NK-92 treated with Interleukin-12 subunit alpha and Interleukin-12 subunit beta, amount 100 ng/mL, for 24 hours (cell line): Measurements from ENCODE around the gene CC2D2A.
"Not testable (repeated sequence)": the region's sequence is repeated elsewhere in the genome, so short reads cannot be mapped to it uniquely, and the experiment has no call there.

Experiments
- DNase-seq: peaks from one replicate; lab custom pipeline; 2025; lab: John Stamatoyannopoulos, UW

Gene CC2D2A

DNA sequence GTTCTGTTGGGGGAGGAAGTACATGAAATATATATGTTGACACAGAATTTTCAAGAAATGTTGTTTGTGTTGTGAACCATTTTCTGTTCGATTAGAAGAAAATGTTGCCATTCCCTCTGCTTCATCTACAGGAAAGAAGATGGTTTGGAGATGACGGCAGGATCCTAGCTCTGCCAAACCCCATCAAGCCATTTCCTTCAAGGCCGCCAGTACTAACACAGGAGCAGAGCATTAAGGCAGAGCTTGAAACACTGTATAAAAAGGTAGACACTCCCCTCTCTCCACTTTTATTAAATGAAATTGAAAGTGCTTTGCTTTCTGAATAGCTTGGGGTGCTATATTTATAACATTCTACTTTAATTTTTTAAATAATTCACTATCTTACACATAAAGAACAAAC, 46.8 kb downstream of the CC2D2A start:
- no peak for DNase-seq

DNA sequence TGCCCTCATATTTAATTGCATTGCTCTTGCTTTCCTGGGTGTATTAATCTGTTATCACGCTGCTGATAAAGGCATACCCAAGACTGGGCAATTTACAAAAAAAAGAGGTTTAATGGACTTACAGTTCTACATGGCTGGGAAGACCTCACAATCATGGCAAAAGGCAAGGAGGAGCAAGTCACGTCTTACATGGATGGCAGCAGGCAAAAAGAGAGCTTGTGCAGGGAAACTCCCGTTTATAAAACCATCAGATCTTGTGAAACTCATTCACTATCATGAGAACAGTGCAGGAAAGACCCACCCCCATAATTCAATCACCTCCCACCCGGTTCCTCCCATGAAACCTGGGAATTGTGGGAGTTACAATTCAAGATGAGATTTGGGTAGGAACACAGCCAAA, 48.0 kb downstream of the CC2D2A start:
- DNase-seq = not testable (repeated sequence)

DNA sequence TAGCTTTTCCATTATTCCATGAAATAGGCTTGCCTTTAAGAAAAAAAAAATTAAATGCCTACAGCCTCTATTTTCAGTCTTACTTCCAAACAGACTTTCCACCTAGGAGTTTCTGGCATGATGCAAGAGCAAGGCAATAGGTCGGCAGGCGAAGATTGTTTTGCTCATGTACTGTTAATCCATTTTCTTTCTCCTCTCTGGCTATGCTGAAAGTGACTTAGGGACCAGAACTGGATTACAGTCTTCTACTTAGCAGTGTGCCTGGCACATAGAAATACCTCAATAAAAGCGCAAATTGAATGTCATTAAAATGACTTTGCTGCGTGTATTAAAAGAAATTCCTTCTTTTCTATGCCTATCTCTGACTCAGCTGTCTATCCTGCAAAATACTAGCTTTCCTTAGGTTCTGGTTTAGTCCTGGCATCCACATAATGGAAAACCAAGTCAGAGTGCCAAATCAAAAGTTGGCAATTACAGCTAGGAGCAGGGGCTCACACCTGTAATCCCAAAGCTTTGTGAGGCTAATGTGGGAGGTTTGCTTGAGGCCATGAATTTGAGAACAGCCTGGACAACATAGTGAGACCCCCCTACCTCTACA, 51.9 kb downstream of the CC2D2A start:
- DNase-seq = no peak

DNA sequence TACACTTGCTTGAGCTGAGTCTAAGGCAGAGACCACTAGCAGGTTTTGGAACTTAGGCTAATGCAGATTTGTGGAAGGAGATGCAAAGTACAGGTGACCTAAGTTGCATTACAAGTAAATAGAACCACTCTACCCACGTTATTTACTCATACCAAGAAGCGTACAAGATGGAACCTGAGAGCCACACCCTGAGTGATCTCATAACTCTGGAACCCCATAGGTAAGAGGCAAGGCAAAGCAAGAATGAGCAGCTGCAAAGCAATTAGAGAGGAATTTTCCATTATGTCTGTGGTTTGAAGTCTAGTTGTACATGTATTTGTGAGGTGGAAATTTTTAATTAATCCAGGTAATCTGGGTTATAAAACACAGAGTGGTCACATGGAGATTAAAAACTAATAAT, 55.4 kb downstream of the CC2D2A start:
- no peak for DNase-seq

DNA sequence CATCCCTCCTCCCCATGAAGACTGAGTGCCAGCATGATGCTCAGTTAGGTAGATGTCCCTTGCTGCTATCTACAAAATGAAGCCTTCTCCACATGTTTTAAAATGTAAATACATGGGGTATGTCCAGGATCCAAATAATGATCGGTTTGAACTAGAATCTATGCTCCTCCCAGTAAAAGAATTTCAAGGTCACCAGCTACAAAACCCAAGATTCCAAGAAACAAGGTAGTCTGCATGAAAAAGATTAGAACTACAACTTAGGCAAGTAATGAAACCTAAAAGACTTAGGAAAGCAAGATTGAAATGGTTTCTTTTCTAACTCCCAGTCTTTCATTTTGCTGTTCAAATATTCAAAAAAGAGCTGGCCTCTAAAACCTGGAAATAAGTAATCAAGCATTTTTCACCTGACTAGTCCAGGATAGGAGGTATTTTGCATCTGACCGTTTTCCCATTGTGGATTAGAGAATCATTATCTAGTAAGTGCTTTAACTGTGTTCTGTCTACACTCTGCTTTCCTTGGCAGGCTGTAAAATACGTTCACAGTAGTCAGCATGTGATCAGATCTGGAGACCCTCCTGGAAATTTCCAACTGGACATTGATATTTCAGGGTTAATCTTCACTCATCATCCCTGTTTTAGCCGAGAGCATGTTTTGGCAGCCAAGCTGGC, 57.4 kb downstream of the CC2D2A start:
- no peak for DNase-seq

DNA sequence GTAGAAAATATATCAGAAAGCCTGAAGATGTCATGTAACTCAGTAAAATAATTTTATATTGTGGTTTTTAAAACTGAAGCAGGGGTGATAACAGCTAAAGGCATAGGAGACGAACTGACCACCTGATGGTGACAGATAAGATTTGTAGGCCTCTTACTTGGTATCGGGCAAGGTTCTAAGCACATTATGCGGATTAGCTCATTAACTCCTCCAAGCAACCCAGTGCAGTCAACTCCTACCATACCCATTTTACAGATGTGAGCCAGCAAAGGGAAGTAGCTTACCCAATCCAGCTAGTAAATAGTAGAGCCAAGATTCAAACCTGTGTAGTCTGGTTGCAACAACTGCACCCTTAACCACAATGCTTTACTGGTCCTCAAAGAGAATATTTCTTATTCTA, 62.1 kb downstream of the CC2D2A start:
- no peak for DNase-seq

DNA sequence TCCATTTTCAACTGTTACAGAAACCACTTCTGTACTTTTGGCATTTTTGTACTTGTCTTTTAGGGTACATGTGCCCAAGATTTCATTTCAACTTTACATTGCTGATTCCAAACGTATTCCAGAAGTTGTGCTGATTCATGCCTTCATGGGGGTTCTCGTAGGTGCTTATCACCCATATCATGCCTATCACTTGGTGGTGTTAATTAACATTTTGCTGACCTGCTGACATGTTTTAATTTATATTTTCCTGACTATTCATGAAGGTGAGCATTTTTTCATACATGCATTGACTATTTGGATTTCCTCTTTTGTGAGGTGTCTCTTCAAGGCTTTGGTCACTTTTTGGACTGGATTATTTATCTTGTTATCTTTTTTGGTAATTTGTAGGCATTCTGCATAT, 64.1 kb downstream of the CC2D2A start:
- DNase-seq = no peak

DNA sequence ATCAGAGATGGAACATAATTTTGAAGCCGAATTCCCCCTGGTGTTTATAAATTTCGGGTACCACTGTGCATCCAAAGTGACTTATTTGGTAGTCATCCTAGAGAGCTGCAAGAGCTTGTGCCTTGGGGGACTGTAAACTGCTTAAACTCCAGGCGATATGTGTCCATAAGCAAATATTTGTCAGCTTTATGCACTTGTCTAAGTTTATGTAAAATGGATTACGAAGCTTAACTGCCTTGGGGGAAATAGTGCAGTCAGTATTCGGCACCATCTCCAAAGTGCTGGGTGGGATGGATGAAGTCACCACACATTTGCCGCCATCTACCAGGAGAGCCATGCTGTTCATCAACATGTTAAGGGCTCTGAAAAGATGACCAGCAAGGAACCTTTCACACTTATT, 65.9 kb downstream of the CC2D2A start:
- no peak for DNase-seq

DNA sequence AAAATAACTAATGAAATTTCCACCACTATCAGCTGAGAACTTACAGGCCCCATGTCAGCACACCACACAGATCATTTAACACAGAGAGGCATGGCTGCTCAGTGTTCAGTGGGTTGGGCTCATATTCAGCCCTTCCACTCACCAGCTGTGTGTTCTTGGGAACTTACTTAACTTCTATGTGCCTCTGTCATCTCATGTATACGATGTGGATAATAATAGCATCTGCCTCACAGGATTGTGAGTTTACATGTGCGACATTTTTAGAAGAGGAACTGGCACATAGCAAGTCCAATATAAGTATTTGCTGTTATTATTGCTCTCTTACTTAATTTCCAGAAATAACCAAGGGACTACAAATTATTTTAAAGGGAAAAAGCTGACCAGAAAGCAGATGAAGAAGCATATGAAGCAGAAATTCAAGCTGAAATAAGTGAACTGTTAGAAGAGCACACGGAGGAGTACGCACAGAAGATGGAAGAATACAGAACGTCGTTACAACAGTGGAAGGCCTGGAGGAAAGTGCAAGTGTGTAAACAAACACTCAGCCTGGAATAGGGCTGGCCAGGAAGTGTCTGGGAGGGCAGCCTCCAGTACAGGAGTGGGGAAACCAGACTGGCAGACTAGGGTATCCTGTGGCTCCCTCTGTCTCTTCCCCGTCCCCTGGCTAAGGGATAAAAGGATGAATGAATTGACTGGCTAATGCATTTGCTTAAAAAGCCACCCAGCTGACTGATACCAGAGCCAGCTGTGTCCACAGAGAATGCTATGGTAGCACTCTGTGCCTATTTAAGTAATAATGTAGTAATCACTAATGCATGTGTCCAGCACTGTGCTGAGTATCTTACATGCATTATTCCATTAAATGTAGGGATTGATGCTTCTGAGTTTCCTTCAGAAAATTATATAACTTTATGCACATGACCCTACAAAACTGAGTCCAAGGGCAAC, 67.1 kb downstream of the CC2D2A start:
- DNase-seq = no peak

DNA sequence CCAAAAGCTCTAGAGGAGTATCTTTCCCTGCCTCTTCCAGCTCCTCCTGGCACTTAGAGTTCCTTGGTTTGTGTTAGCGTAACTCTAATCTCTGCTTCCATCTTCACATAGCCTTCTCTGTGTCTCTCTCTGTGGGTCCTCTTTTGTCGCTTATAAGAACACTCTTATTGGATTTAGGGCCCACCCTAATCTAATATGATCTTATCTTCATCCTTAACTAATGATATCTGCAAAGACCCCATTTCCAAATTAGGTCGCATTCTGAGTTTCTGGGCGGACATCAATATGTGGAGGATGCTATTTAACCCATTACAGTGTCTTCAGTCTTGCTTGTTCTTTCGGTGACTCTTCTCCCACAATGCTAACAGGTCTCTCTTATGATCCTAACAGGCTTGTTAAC, 72.3 kb downstream of the CC2D2A start:
- DNase-seq = no peak

DNA sequence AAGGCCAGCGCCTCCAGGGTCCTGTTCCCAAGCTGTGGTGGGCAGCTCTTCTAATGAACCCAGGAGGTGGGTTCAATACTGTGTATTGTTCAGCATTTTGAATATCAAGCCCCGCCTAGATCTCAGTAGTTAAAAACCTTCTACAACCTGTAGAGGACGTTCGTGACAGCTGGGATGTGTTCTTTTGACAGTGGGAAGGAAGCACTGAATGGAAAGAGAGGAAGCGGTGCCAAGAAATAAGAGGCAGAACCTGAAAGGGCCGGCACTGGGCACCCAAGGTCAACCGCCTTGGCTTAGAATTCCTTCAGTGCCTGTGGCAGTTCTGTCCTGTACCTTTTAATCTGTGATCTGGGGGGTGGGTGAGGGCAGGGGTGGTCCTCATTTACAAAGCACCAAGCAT, 73.1 kb downstream of the CC2D2A start:
- no peak for DNase-seq

DNA sequence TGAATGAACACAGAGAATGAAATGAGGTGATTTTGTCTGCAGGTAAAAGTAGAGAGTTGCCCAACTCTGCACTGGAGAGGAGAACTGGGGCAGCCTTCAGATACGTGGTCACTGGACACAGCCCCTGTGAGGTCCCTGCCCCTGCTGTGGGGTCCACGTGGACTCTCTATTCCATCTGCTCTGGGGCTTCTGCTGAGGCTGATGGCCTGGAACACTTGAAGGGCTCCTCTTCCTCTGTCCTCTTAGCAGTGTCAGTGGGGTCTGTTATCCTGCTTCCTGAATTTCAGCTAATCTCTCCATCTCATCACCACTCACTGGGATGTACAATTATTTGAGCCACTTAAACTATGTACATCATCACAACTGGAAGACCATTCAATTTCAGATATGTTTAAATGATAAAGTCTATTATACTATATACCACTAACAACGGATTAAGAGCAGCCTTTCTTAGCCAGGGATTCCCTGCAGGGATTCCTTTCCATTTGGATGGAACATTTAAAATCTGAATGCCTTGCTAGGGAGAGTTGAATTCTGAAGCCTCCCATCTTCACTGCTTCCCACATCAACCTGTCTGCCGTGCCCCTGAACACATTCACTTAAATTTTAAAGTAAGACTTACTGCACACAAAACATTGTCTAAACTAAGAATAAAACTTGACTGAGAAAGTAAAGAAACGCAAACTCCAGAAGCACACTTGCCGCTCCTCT, 74.0 kb downstream of the CC2D2A start:
- DNase-seq = no peak

DNA sequence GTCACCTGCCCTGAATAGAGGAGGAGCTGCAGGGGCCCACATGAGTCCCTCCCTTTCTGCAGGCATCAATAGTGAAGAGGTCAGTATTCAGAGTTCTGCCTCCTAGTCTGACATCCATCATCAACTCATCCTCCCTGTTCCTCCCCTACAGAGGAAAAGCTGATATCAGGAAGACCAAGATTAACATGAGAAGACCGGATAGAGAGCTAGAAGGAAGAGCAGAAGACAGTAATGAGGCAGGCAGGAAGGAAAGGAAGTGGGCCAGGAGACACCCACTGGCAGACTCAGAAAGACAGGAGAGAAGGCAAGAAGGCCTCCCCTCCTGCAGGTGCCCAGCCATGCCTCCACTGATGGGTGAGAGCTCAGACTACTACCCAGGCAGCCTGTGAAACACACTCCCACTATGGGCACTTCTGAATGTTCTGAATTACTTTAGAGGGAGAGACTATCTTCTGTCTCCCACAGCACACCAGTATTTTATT, 74.6 kb downstream of the CC2D2A start:
- DNase-seq = no peak

DNA sequence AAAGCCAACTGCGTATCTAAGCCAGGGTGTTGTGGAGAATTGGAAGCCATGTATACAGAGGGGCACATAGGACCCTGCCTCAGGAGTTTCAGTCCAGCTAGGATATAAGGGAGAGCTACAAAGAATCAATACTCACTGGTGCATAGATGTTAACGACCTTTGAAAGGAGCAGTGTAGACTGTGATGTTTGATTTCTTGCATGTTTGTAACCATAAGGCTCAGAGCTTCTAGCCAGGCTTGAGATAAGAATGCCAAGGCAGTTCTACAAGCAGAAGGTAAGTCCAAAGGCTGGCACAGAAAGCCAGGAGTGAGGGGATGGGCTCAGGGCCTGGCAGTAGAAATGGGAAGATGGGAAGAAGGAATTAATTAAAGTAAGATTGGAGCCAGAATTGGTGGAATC, 75.7 kb downstream of the CC2D2A start:
- no peak for DNase-seq

DNA sequence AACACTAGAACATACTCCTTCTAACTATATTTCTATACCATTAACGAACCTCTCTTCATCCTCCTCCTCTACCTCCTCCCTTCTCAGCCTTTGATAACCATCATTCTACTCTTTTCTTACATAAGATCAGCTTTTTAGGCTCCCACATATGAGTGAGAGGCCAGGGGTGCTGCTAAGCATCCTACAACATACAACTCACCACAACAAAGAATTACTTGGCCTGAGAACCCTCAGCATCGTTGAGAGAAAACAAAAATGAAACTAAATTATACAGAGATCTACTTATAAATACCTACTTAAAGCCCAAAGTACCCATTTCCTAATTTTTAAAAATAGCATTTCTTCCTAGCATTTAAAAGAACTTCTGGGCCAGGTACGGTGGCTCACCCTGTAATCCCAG, 77.7 kb downstream of the CC2D2A start:
- no peak for DNase-seq

DNA sequence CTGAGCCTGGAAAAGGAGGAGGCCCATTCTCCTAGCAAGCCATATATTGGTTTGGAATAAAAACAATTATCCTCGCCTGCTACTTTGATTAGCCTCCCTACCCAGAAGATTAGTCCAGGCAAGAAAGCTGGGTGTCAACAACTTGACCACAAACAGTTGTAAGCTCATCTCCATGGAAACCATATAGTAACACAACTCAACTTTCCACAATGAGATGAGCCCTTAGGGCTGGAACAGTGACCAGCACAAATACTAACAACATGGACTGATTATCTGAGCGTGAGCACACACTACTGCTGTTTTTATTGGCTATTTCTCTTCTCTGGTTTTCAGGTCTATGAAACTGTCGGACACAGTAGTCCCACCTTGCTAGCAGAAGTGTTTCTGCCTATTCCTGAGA, 80.8 kb downstream of the CC2D2A start:
- no peak for DNase-seq

DNA sequence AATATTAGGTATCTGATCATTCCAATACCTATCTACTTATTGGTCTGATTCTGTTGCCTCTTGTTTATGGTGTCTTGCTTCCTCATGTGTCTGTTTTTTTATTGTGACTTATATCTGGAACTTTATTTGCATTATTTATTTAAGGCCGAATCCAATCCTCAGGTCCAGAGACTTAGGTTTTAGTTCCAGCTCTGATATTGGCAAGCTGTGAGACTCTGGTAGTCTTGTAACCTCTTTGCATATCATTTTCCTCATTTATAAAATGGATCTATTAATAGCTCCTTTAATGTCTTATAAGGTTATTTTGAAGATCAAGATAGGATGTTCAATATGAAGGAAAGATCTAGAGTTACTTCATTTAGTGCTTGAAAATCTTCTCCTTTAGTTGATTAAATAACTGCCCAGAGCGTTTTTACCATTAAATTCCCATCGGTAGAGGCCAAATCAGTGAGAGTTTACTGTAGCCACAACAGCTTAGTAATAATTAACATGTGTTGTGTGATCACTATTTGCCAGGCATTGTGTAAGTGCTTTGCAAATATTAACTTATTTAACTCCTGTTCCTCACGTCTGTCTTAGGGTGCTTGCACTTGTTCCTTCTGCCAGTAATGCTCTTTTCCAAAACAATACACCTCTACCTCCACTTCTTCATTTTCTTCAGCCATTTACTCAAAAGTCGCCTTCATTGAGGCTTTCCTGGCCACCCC, 82.2 kb downstream of the CC2D2A start:
- DNase-seq = no peak

DNA sequence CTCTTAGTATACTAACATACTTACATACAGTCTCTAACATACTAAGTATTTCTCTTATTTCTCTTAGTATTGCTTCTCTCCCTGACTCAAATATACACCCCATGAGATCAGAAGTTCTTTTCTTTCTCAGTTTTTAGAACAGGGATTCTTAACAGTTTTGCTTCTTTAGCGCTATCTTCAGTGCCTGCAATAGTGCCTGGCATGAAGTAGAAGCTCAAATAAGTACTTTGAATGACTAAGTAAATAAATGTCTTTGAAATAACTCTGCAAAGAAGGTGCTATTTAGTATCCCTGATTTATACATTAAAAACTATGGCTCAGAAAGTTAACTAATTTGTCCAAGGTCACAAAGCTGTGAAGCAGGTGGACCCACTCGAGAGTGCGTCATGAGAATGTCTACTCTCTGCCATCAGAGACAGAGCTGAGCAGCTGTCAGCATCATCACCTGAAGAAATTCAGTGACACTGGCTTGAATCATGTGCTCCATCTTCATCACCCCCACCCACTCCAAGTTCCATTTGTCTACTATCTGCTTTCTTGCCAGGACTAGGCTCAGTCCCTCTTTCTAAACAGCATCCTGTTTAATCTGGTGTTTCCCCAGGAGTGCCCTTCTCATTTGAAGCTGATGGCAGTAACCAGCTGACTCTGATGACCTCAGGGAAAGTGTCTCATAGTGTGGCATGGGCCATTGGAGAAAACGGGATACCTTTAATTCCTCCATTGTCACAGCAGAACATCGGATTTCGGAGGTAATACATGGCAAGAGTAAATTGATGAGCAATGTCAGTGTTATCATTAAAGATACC, 83.1 kb downstream of the CC2D2A start:
- DNase-seq = no peak

DNA sequence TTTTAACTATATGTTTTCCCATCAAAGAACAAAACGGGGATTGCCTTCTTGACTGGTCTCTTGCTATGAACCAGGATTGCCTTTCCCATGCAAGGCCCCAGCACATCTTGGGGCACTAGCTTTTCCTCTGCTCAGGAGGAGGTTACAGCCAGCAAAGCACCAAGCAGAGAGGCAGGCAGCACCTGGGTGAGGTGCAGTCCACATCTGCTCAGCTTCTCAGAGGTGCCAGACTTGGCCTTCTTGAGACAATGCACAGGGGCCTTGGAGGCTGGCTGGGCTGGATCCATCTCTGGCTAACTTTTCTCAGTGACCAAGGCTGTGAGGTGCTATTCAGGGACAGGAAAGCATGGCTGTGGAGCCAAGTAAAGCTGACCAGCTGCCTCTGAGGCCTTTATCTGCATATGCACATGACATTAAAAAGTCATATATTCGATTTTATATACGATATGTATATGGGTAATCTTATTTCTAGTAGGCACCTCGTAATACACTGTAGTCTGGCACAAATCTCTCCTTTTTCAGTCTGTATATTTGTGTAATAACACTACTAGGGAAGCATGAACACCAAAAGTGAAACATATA, 86.9 kb downstream of the CC2D2A start:
- no peak for DNase-seq

DNA sequence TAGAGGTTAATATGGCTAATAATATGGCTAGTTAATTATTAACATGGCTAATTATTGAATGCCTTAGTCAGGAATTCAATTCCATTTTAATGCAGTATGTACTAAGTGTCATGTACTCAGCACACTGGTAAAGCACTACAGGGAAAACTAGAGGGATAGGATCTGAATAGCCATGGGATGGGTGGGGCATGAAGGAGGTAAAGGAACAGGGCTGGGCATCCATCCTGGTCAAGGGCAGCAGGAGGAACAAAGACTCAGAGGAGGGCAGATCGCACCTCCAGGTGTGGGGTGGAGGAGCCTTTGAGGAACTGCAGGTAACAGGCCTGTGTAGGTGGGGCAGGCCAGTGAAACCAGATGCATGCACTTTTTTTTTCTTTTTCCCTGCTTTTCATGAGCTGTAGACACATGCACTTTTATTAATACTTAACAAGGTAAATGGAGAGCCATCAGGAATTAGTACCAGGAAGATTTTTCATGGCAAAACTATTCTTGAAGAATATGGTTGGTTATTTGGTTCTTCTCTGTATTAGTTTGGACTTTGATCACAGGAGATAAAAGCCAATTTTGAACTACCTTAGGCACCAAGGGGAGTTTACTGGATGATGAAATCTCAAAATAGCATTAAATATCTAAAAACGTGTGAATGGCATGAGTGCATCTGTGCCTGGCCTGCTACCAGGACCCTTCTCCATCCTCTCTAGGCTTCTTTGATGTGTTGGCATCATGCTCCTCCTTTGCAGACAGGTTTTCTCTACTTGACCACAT, 88.3 kb downstream of the CC2D2A start:
- no peak for DNase-seq
